SK-N-SH treated with all-trans-retinoic acid at 6 μM for 48 hours (cell line): ENCODE measurements around the gene KPNA2.

ENCODE experiments used
- ARNTL ChIP-seq: fragments of 450-650 bp; formaldehyde crosslinking; IDR thresholded peaks from 2 replicates; pipeline ENCODE4 v1.5.0; 2020; ENCODE audit warnings: low read depth, mild to moderate bottlenecking, moderate library complexity, borderline replicate concordance
- CREB5 ChIP-seq: fragments of 250-450 bp; sonication (Bioruptor Pico); IDR thresholded peaks from 2 replicates; pipeline ENCODE4 v1.5.1; 2020; ENCODE audit warnings: low read depth, mild to moderate bottlenecking, moderate library complexity
- PATZ1 ChIP-seq: fragments of 250-450 bp; sonication (Bioruptor Pico); IDR thresholded peaks from 2 replicates; pipeline ENCODE4 v1.8.0; 2020; ENCODE audit warnings: mild to moderate bottlenecking, moderate library complexity, borderline replicate concordance
- SNAI2 ChIP-seq: fragments of 250-450 bp; sonication (Bioruptor Pico); IDR thresholded peaks from 2 replicates; pipeline ENCODE4 v1.5.0; 2020; ENCODE audit warnings: mild to moderate bottlenecking, moderate library complexity
- TCF4 ChIP-seq: fragments of 250-450 bp; sonication (Bioruptor Pico); IDR thresholded peaks from 2 replicates; pipeline ENCODE4 v1.8.0; 2021; ENCODE audit warnings: mild to moderate bottlenecking, moderate library complexity, borderline replicate concordance
- TOX ChIP-seq: fragments of 250-450 bp; sonication (Bioruptor Pico); IDR thresholded peaks from 2 replicates; pipeline ENCODE4 v1.8.0; 2021; ENCODE audit warnings: mild to moderate bottlenecking, moderate library complexity, borderline replicate concordance
- ZFP3 ChIP-seq: fragments of 250-450 bp; sonication (Bioruptor Pico); IDR thresholded peaks from 2 replicates; pipeline ENCODE4 v1.5.0; 2020; ENCODE audit warnings: mild to moderate bottlenecking, moderate library complexity
- ZFP30 ChIP-seq: fragments of 450-650 bp; formaldehyde crosslinking; IDR thresholded peaks from 2 replicates; pipeline ENCODE4 v1.5.0; 2022; ENCODE audit warnings: mild to moderate bottlenecking, moderate library complexity
- ZNF565 ChIP-seq: fragments of 450-650 bp; formaldehyde crosslinking; conservative IDR thresholded peaks from 2 replicates; pipeline ENCODE4 v1.5.0; 2020; ENCODE audit warnings: low read depth, mild to moderate bottlenecking, moderate library complexity

GRCh38 chr17:68054296-68054900, 18.9 kb downstream of the KPNA2 start:
- TF ChIP-seq SNAI2 (CRISPR knock-in tag) (no peak), TOX (CRISPR knock-in tag) (no peak), CREB5 (CRISPR knock-in tag) (no peak), TCF4 (CRISPR knock-in tag) (no peak), PATZ1 (no peak), ZFP30 (CRISPR knock-in tag) (no peak), ZFP3 (CRISPR knock-in tag) (no peak), ARNTL (CRISPR knock-in tag) (no peak), ZNF565 (CRISPR knock-in tag) (no peak)
